SK-N-MC (cell line): Measurements from ENCODE around the gene ELAVL2.

ENCODE experiments used
- EZH2 ChIP-seq: fragments of 200-600 bp; sonication (generic); IDR thresholded peaks from one replicate; pipeline ENCODE4 v1.6.1; 2017; ENCODE audit warnings: antibody characterized with exemption
- POLR2AphosphoS5 ChIP-seq: IDR thresholded peaks from 2 replicates; pipeline ENCODE4 v1.6.1; 2012; ENCODE audit warnings: mild to moderate bottlenecking, low read depth, low read length, borderline replicate concordance

DNA sequence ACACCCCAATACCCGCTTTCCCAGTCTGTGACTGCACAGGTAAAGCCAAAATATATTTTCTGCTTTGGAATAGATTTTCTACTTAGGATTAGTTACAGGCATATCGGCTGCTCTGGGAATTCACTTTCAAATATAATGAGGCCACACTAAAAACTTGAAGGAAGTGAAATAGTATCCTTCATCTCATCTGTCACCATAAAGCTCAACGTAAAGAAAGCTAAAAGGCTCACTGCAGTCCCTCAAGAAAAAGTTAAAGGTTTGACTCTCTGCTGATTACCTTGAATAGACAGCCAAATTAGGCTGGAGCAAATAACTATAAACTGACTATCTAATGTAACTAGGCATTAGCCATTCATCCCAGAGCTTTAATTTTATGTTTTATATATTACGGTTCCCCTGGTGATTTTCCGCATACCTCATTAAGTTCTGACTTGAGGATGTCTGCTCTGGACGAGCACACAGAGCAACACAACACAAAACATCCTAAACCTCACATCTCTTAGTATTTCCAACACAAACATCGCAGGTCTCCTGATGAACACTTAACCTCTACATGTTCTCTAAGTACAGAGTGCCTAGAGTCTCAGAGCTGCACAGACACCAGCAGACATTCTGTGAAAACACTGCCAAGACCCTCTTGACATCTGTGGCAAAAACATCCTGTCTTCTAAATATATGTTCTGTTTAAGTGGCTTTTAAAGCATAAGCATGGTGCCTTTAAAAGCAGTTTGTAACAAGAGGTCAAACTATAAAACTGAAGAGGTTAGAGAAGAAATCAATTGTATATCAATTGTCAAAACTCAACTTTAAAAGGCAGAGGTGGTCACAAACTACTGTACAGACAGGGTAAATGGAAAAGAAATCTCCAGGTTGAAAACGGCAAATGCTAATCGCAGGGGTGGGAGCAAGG lies 35.4 kb downstream of the ELAVL2 start:
- no peak for TF ChIP-seq EZH2
- TF ChIP-seq POLR2AphosphoS5, result no peak
